Measurements from ENCODE around the gene CLEC2L.

The CLEC2L gene

GRCh38 chr7:139571651-139572050 is 48.2 kb downstream of the CLEC2L start:
- no peak overlapping the region for H3K27ac Mint-ChIP-seq
- H3K27me3 Mint-ChIP-seq (ENCODE audit: low read depth), result no peaks in the 10 kb centered on the region
- H3K4me3 Mint-ChIP-seq, result no peak overlapping the region
- H3K4me1 Mint-ChIP-seq (ENCODE audit: low read depth), result no peaks in the 10 kb centered on the region
- H3K9me3 Mint-ChIP-seq, result no peaks in the 10 kb centered on the region
- H3K36me3 Mint-ChIP-seq (ENCODE audit: low read depth), result peaks cover 2% of the 10 kb centered on the region

DNA sequence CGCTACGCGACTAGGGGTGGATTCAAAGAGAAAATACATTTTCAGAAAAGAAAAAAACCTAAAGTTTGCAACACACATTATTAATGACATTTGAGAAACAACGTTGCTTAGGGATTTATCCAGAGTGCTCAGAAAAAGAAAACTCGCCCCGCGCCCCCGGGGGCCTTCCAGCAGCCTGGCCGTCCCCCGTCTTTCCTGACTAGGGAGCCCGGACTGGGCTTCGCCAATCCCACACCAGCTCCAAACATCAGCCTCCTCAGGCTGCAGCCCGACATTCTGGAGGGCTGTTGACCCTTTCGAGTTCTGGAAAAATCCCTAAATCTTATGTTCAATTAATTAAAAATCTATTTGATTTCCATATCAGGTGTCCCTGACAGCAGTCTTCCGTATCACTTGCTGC is 48.6 kb downstream of the CLEC2L start:
- Mint-ChIP-seq H3K4me3 (no peak overlapping the region), H3K9me3 (no peaks in the 10 kb centered on the region), H3K27me3 (ENCODE audit: low read depth) (no peaks in the 10 kb centered on the region), H3K4me1 (ENCODE audit: low read depth) (no peaks in the 10 kb centered on the region), H3K27ac (no peak overlapping the region), H3K36me3 (ENCODE audit: low read depth) (peaks cover 2% of the 10 kb centered on the region)

GRCh38 chr7:139572704-139573385 is 49.4 kb downstream of the CLEC2L start:
- no peak overlapping the region for H3K27ac Mint-ChIP-seq
- no peaks in the 10 kb centered on the region for H3K9me3 Mint-ChIP-seq
- H3K4me3 Mint-ChIP-seq, result no peak overlapping the region
- H3K27me3 Mint-ChIP-seq (ENCODE audit: low read depth), result no peaks in the 10 kb centered on the region
- peaks cover 2% of the 10 kb centered on the region for H3K36me3 Mint-ChIP-seq (ENCODE audit: low read depth)
- H3K4me1 Mint-ChIP-seq (ENCODE audit: low read depth), result no peaks in the 10 kb centered on the region

GRCh38 chr7:139573871-139574270 is 50.4 kb downstream of the CLEC2L start:
- H3K4me3 Mint-ChIP-seq, result no peak overlapping the region

GRCh38 chr7:139574618-139575337 is 51.3 kb downstream of the CLEC2L start:
- H3K4me1 Mint-ChIP-seq (ENCODE audit: low read depth), result no peaks in the 10 kb centered on the region
- no peaks in the 10 kb centered on the region for H3K36me3 Mint-ChIP-seq (ENCODE audit: low read depth)
- no peak overlapping the region for H3K27ac Mint-ChIP-seq
- H3K9me3 Mint-ChIP-seq, result no peaks in the 10 kb centered on the region
- H3K27me3 Mint-ChIP-seq (ENCODE audit: low read depth), result no peaks in the 10 kb centered on the region
- H3K4me3 Mint-ChIP-seq, result no peak overlapping the region

More at GRCh38 chr7:139573871-139574270, 50.4 kb downstream of the CLEC2L start:
- Mint-ChIP-seq H3K36me3 (ENCODE audit: low read depth) (no peaks in the 10 kb centered on the region), H3K4me1 (ENCODE audit: low read depth) (no peaks in the 10 kb centered on the region), H3K27ac (no peak overlapping the region), H3K27me3 (ENCODE audit: low read depth) (no peaks in the 10 kb centered on the region), H3K9me3 (no peaks in the 10 kb centered on the region)

DNA sequence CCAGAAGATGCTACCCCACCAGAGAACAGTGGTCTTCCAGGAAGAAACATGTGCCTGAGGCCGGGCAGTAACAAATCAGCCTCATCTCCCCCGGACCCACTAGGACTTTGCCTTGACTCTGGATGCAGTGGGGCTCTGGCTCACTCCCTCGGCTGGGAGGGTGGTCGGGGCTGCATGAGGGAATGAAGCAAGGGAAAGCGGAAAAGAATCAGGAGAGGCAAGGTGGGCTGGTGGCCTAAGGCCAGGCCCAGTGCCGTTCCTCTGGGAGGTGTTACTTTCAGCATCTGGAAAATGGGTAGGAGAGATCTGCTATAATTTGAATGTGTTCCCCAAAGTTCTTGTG is 51.8 kb downstream of the CLEC2L start:
- H3K36me3 Mint-ChIP-seq (ENCODE audit: low read depth), result no peaks in the 10 kb centered on the region
- no peak overlapping the region for H3K27ac Mint-ChIP-seq
- H3K27me3 Mint-ChIP-seq (ENCODE audit: low read depth), result no peaks in the 10 kb centered on the region
- no peaks in the 10 kb centered on the region for H3K9me3 Mint-ChIP-seq
- no peak overlapping the region for H3K4me3 Mint-ChIP-seq
- no peaks in the 10 kb centered on the region for H3K4me1 Mint-ChIP-seq (ENCODE audit: low read depth)

DNA sequence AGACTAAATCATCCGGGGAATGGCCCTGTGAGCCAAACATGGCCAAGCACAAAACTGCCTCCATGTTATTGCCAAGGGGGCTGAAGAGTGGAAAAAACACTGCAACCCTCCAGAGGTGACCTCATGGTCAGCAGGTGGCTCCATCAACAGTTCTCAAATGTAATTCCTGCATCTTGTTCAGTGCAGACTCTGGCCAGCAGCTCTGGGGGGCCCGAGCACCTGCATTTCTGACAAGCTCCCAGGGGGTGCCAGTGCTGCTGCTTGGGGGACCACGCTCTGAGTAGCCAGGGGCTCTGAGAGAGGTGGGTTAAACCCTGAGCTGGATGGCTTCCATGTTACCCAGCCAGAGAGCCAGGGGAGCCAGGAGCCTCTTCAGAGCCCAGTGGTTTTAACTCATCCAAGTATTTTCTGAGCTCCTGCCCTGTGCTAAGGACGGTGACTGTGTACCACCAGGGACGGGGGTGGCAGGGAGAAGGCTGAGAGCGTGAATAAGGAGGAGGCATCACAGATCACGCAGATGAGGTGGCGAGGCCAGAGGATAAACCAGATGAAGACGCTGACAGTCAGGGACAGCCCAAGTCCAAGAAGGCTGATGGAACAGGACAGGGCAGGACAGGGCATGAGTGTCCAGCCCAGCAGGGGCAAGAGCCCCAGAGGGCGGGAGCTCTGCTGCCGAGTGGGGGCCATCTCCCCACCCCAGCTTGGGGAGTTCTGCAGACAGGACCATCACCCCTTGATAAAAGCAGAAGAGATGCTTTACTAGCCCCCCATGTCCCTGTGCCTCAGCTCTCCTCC is 52.9 kb downstream of the CLEC2L start:
- Mint-ChIP-seq H3K4me1 (ENCODE audit: low read depth) (no peaks in the 10 kb centered on the region), H3K36me3 (ENCODE audit: low read depth) (no peaks in the 10 kb centered on the region), H3K9me3 (no peaks in the 10 kb centered on the region), H3K4me3 (no peak overlapping the region), H3K27me3 (ENCODE audit: low read depth) (no peaks in the 10 kb centered on the region), H3K27ac (no peak overlapping the region)

DNA sequence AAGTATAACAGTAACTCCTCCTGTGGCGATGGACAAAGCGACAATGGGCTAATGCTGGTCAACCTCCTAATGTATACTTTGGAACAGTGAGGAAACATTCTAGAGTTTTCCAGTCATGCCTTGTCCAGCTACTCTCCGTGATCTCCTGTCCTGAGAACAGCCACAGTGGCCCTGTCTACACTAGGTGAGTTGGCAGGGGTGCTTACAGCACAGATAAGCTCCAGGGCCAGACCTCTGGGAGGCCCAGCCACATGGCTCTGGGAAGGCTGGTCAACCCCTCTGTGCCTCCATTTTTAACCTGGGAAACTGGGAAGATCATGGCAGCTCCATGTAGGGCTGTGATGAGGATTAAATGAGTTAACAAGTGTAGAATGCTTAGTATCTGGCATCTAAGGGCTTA is 57.0 kb downstream of the CLEC2L start:
- Mint-ChIP-seq H3K36me3 (ENCODE audit: low read depth) (peaks cover 2% of the 10 kb centered on the region), H3K27me3 (ENCODE audit: low read depth) (no peaks in the 10 kb centered on the region), H3K9me3 (no peaks in the 10 kb centered on the region), H3K27ac (no peak overlapping the region), H3K4me1 (ENCODE audit: low read depth) (peaks cover 2% of the 10 kb centered on the region), H3K4me3 (no peak overlapping the region)

DNA sequence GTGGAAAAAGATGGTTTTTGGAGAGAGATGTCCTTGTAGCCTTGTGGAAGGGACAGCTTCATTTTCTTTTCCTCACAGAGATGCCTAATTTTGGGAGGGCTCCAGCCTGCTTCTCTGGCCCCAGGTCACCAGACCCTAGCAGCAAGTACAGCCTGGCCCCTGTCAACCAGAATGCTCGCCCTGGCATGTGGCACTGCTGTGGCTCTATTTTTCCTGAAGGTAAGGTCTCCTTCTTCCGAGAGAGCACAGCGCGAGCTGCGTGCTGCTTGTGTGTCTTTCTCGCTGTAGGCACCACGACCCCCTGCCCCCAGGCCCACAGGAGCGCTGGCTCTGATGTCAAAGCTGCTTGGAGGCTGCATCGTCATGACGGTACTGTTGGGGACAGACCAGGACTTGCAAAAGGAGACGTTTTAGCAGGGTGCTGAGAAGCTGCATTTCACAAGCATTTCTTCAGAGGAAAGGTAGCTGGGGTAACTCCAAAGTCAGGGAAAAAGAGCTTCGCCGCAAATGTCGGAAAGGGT is 58.7 kb downstream of the CLEC2L start:
- H3K27ac Mint-ChIP-seq, result no peak overlapping the region
- peaks cover 4% of the 10 kb centered on the region for H3K36me3 Mint-ChIP-seq (ENCODE audit: low read depth)
- no peak overlapping the region for H3K4me3 Mint-ChIP-seq
- peaks cover 2% of the 10 kb centered on the region for H3K4me1 Mint-ChIP-seq (ENCODE audit: low read depth)
- H3K27me3 Mint-ChIP-seq (ENCODE audit: low read depth), result no peaks in the 10 kb centered on the region
- H3K9me3 Mint-ChIP-seq, result no peaks in the 10 kb centered on the region

DNA sequence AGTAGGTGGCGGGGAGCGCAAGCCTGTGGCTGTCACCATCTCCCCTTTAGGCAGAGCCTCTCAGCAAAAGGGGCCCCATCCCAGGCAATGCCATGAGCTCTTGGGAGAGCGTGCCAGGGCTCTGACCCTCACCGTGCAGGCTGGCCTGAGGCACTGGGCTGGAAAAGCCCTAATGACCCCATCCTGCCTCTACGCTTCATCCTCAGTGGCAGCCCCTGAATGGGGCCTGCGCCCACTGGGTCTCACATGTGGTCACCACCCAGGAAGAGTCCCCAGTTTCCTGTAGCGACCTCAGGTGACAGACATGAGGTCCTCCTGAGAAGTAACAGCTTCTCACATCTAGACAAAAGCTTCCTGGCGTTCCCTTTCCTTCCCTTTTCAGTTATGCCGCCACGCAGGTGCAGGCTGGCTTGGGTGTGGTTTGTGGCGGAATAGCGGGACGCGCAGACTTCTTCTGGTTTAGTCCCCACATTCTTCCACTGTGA is 59.2 kb downstream of the CLEC2L start:
- Mint-ChIP-seq H3K27ac (no peak overlapping the region), H3K4me1 (ENCODE audit: low read depth) (peaks cover 2% of the 10 kb centered on the region), H3K9me3 (no peaks in the 10 kb centered on the region), H3K27me3 (ENCODE audit: low read depth) (no peaks in the 10 kb centered on the region), H3K4me3 (no peak overlapping the region), H3K36me3 (ENCODE audit: low read depth) (peaks cover 4% of the 10 kb centered on the region)

- H3K27me3 Mint-ChIP-seq (ENCODE audit: low read depth), result no peaks in the 10 kb centered on the region
These were observed 60.5 kb downstream of the CLEC2L start for GRCh38 chr7:139583826-139584553.

DNA sequence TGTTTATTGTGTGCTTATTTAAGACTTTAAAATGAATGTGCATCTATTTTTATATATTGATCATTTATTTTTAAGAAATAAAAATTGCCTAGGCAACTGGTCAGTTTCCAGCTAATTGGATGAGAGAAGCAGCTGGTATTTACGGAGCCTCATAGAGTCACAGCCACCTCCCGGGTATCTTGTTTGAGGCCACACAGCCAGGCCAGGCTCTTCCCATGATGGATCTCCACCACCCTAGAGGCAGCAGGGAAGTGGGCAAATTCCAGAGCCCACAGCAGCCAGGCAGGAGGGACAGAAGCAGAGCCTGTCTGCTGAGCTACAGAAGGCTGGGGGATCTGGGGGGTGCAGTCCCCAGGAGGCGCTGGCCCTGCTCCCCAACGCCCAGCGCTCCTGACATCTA is 61.6 kb downstream of the CLEC2L start:
- Mint-ChIP-seq H3K4me3 (no peak overlapping the region), H3K27me3 (ENCODE audit: low read depth) (no peaks in the 10 kb centered on the region), H3K9me3 (no peaks in the 10 kb centered on the region), H3K4me1 (ENCODE audit: low read depth) (peaks cover 2% of the 10 kb centered on the region), H3K36me3 (ENCODE audit: low read depth) (peaks cover 7% of the 10 kb centered on the region), H3K27ac (no peak overlapping the region)

More at GRCh38 chr7:139583826-139584553, 60.5 kb downstream of the CLEC2L start:
- H3K9me3 Mint-ChIP-seq, result no peaks in the 10 kb centered on the region
- no peak overlapping the region for H3K27ac Mint-ChIP-seq
- H3K4me3 Mint-ChIP-seq, result no peak overlapping the region
- H3K4me1 Mint-ChIP-seq (ENCODE audit: low read depth), result peaks cover 2% of the 10 kb centered on the region
- peaks cover 7% of the 10 kb centered on the region for H3K36me3 Mint-ChIP-seq (ENCODE audit: low read depth)

- no peak overlapping the region for H3K4me3 Mint-ChIP-seq
- H3K27ac Mint-ChIP-seq, result no peak overlapping the region
- peaks cover 2% of the 10 kb centered on the region for H3K4me1 Mint-ChIP-seq (ENCODE audit: low read depth)
- H3K9me3 Mint-ChIP-seq, result no peaks in the 10 kb centered on the region
- no peaks in the 10 kb centered on the region for H3K27me3 Mint-ChIP-seq (ENCODE audit: low read depth)
- peaks cover 7% of the 10 kb centered on the region for H3K36me3 Mint-ChIP-seq (ENCODE audit: low read depth)
These were observed 62.8 kb downstream of the CLEC2L start for GRCh38 chr7:139586286-139586685.

DNA sequence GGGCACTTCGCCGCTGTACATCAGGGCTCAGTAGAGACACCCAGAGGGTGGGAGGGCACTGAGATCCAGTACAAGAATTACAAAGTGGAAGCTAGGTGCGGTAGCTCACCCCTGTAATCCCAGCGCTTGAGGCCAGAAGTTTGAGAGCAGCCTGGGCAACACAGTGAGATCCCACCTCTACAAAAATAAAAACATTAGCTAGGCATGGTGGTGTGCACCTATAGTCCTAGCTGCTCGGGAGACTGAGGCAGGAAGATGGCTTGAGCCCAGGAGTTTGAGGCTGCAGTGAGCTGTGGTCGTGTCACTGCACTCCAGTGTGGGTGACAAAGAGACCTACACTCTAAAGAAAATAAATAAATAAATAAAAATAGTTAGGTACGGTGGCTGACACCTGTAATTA is 64.0 kb downstream of the CLEC2L start:
- H3K9me3 Mint-ChIP-seq, result no peaks in the 10 kb centered on the region
- H3K27me3 Mint-ChIP-seq (ENCODE audit: low read depth), result no peaks in the 10 kb centered on the region
- no peak overlapping the region for H3K27ac Mint-ChIP-seq
- peaks cover 7% of the 10 kb centered on the region for H3K36me3 Mint-ChIP-seq (ENCODE audit: low read depth)
- peaks cover 2% of the 10 kb centered on the region for H3K4me1 Mint-ChIP-seq (ENCODE audit: low read depth)
- no peak overlapping the region for H3K4me3 Mint-ChIP-seq

Measured in T-helper 1 cell treated with Interleukin-12 subunit alpha and Interleukin-12 subunit beta and Interleukin-4 antibody, amounts not matched to agents 30 μg/mL and 1 μg/mL, for 36 hours (primary cell).